Mucosa of gallbladder (tissue), 1 donor: ENCODE data around the gene ASIC4. TPM values are rescaled to one million over a fixed set of nuclear protein-coding genes. Genes with fewer than 3 reads are reported as not detected.

ENCODE experiments used
- total RNA-seq: library from RNA; stranded (reverse); gene quantifications from one replicate; pipeline ENCODE4 v1.2.1, GENCODE V29; 2021
- donor health status: DM: no; HTN: no; CAD: no.

The ASIC4 gene
- total RNA-seq, 1 donor from 2014 or later: not detected

Other genes with a start within 250 kb of the ASIC4 start
- gene DNAJB2, start 235.1 kb upstream of the ASIC4 start, total RNA-seq: 161 TPM
- gene PTPRN, start 205.1 kb upstream of the ASIC4 start, total RNA-seq: 0.60 TPM
- gene RESP18, start 181.7 kb upstream of the ASIC4 start, total RNA-seq: not detected
- gene DNPEP, start 126.6 kb upstream of the ASIC4 start, total RNA-seq: 58.5 TPM
- gene DES, start 96.1 kb upstream of the ASIC4 start, total RNA-seq: 3,602 TPM
- 80.5 TPM for gene SPEG, start 79.6 kb upstream of the ASIC4 start, total RNA-seq
- gene GMPPA, start 15.6 kb upstream of the ASIC4 start, total RNA-seq: 49.2 TPM
- gene CHPF, start 29.3 kb downstream of the ASIC4 start, total RNA-seq: 103 TPM
- gene TMEM198, start 29.5 kb downstream of the ASIC4 start, total RNA-seq: 4.4 TPM
- 57.8 TPM for gene OBSL1, start 57.1 kb downstream of the ASIC4 start, total RNA-seq
- 0.37 TPM for gene INHA, start 57.8 kb downstream of the ASIC4 start, total RNA-seq
- 44.4 TPM for gene STK11IP, start 83.4 kb downstream of the ASIC4 start, total RNA-seq
- gene SLC4A3, start 113.1 kb downstream of the ASIC4 start, total RNA-seq: 7.3 TPM